Esophagus squamous epithelium (tissue), 5 donors: Measurements from ENCODE around the gene RGS5. TPM values are rescaled to one million over a fixed set of nuclear protein-coding genes. Genes with fewer than 3 reads are reported as not detected.

Experiments used
- DNase-seq: peaks from one replicate; lab custom pipeline; 2025; lab: John Stamatoyannopoulos, UW
- H3K27ac ChIP-seq, 4 donors: fragments of 200-600 bp; sonication (generic); one replicate each; pipeline ENCODE4 v1.5.1; 2016 to 2019; ENCODE audit warnings: mild to moderate bottlenecking in 1 of 4
- H3K27me3 ChIP-seq, 4 donors: fragments of 200-600 bp; sonication (generic); 1 replicate in 3 of 4; 2 replicates in 1 of 4; pipeline versions ENCODE4 v1.5.1 to v1.6.0; 2017 to 2021; ENCODE audit warnings: antibody characterized with exemption in 1 of 4
- H3K36me3 ChIP-seq, 3 donors: fragments of 200-600 bp; sonication (generic); one replicate each; pipeline ENCODE4 v1.5.1; 2016 to 2019
- H3K4me1 ChIP-seq, 3 donors: fragments of 200-600 bp; sonication (generic); one replicate each; pipeline ENCODE4 v1.5.1; 2017 to 2019
- H3K4me3 ChIP-seq, 4 donors: fragments of 200-600 bp; sonication (generic); 1 replicate in 3 of 4; 2 replicates in 1 of 4; pipeline ENCODE4 v1.5.1; 2016 to 2019; ENCODE audit warnings: mild to moderate bottlenecking in 2 of 4, moderate library complexity in 1 of 4
- H3K9me3 ChIP-seq, 3 donors: fragments of 200-600 bp; sonication (generic); one replicate each; pipeline ENCODE4 v1.5.1; 2016 to 2019
- CTCF ChIP-seq, 6 experiments: fragments of 450-650 bp in 4 of 6; fragments of 200-600 bp in 2 of 6; sonication (generic) in 2 of 6; IDR thresholded peaks; one replicate each; pipeline ENCODE4 v1.5.1; 2016 to 2019; ENCODE audit warnings: antibody characterized with exemption in 6 of 6, mild to moderate bottlenecking in 4 of 6, moderate library complexity in 4 of 6
- POLR2A ChIP-seq, 4 donors: fragments of 450-650 bp; IDR thresholded peaks; one replicate each; pipeline ENCODE4 v1.6.1; 2017; ENCODE audit warnings: antibody characterized with exemption in 4 of 4, mild to moderate bottlenecking in 4 of 4, moderate library complexity in 3 of 4
- WGBS, 2 donors: methylation state at CpG; one replicate each; pipeline ENCODE4 v1.1.5; 2018; 5-methylcytosine and 5-hydroxymethylcytosine counted together
- intact Hi-C: fragments of 100-400 bp; cut with DNase I; formaldehyde crosslinking; loops from one replicate; pipeline ENCODE4 v1.15.0; 2022
- total RNA-seq, 4 donors: library from RNA; depleted of rRNA; stranded (reverse); fragments of >200 nt; gene quantifications; one replicate each; pipeline ENCODE4 v1.1.0, GENCODE V29; 2016
- donor health status: DM: yes; HTN: yes; CAD: no.

Gene RGS5
- total RNA-seq, 4 donors from 2014 or later: 11.3 to 55.7 (median 23.3) TPM

- peaks cover 0 to 4% (median 0%) of the 10 kb centered on the region in 3 donors for H3K4me1 ChIP-seq
- H3K36me3 ChIP-seq: no peaks in the 10 kb centered on the region
- DNase-seq: no peak
- no peaks in the 10 kb centered on the region for H3K9me3 ChIP-seq
- intact Hi-C loops: no loop called here
- no peak overlapping the region for H3K27ac ChIP-seq
- TF ChIP-seq POLR2A (IDR thresholded peaks at IDR 0.05): no peak
- no peak for TF ChIP-seq CTCF (IDR thresholded peaks at IDR 0.05)
- H3K27me3 ChIP-seq: no peaks in the 10 kb centered on the region
- H3K4me3 ChIP-seq: no peak overlapping the region
Observed at GRCh38 chr1:163196449-163196787, 6.3 kb downstream of the RGS5 start.

GRCh38 chr1:163195728-163196448 lies 6.8 kb downstream of the RGS5 start:
- peaks cover 0 to 4% (median 0%) of the 10 kb centered on the region in 3 donors for H3K4me1 ChIP-seq
- intact Hi-C loops: no loop called here
- no peaks in the 10 kb centered on the region for H3K27me3 ChIP-seq
- no peaks in the 10 kb centered on the region for H3K36me3 ChIP-seq
- no peaks in the 10 kb centered on the region for H3K9me3 ChIP-seq
- no peak for DNase-seq
- no peak overlapping the region for H3K27ac ChIP-seq
- WGBS, 2 donors: 44 to 58% methylated on average over 5 of the region's 5 CpGs
- H3K4me3 ChIP-seq: no peak overlapping the region
- TF ChIP-seq POLR2A (IDR thresholded peaks at IDR 0.05) (no peak), CTCF (IDR thresholded peaks at IDR 0.05) (no peak)

GRCh38 chr1:163191301-163191700 lies 11.4 kb downstream of the RGS5 start:
- TF ChIP-seq POLR2A (IDR thresholded peaks at IDR 0.05): no peak
- no peak for TF ChIP-seq CTCF (IDR thresholded peaks at IDR 0.05)
- 62 to 94% methylated on average over 1 of the region's 1 CpG for WGBS, 2 donors

GRCh38 chr1:163188947-163189346 lies 13.8 kb downstream of the RGS5 start:
- Histone ChIP-seq H3K4me3 (no peak overlapping the region), H3K4me1 (no peaks in the 10 kb centered on the region), H3K36me3 (no peaks in the 10 kb centered on the region), H3K27me3 (no peaks in the 10 kb centered on the region), H3K9me3 (no peaks in the 10 kb centered on the region), H3K27ac (no peak overlapping the region)
- DNase-seq: no peak
- intact Hi-C loops: no loop called here
- 81 to 88% methylated on average over 3 of the region's 3 CpGs for WGBS, 2 donors
- no peak for TF ChIP-seq POLR2A (IDR thresholded peaks at IDR 0.05)
- no peak for TF ChIP-seq CTCF (IDR thresholded peaks at IDR 0.05)

More at GRCh38 chr1:163191301-163191700, 11.4 kb downstream of the RGS5 start:
- H3K27me3 ChIP-seq: no peaks in the 10 kb centered on the region
- intact Hi-C loops: no loop called here
- H3K9me3 ChIP-seq: no peaks in the 10 kb centered on the region
- H3K4me3 ChIP-seq: no peak overlapping the region
- H3K27ac ChIP-seq: no peak overlapping the region
- DNase-seq: no peak
- H3K36me3 ChIP-seq: no peaks in the 10 kb centered on the region
- no peaks in the 10 kb centered on the region for H3K4me1 ChIP-seq

- 85 to 90% methylated on average over 5 to 6 of the region's 6 CpGs for WGBS, 2 donors
Observed at GRCh38 chr1:163187849-163188248, 14.9 kb downstream of the RGS5 start.

More at GRCh38 chr1:163187849-163188248, 14.9 kb downstream of the RGS5 start:
- TF ChIP-seq POLR2A (IDR thresholded peaks at IDR 0.05) (no peak), CTCF (IDR thresholded peaks at IDR 0.05) (no peak)
- no peaks in the 10 kb centered on the region for H3K36me3 ChIP-seq
- H3K9me3 ChIP-seq: no peaks in the 10 kb centered on the region
- H3K27me3 ChIP-seq: no peaks in the 10 kb centered on the region
- H3K4me3 ChIP-seq: no peak overlapping the region
- H3K4me1 ChIP-seq: no peaks in the 10 kb centered on the region
- H3K27ac ChIP-seq: no peak overlapping the region
- DNase-seq: no peak
- intact Hi-C loops: no loop called here
